HepG2 (cell line): ENCODE results near the gene CILP2. TPM values are rescaled to one million over a fixed set of nuclear protein-coding genes. Genes with fewer than 3 reads are reported as not detected.

Experiments used
- ATAC-seq: fragments of 200-7000 bp; cut with Tn5 transposase; 3 replicates; pipeline ENCODE4 v1.9.1; 2020; ENCODE audit warnings: mild to moderate bottlenecking, moderate library complexity
- BruUV-seq: library from RNA; stranded (reverse); fragments of 400-500 nt; replicated peaks from 2 replicates; lab custom pipeline; 2021; lab: Mats Ljungman, UMichigan
- CTCF ChIA-PET: fragments of 300-600 bp; formaldehyde crosslinking; extraction: SDS; loops from one replicate; lab custom pipeline; 2021; ENCODE audit warnings: low total read pairs, inconsistent platforms, low intra/inter-chr PET ratio; lab: Yijun Ruan, JAX
- POLR2A ChIA-PET: fragments of 350-600 bp; sonication (Branson Sonifier 250); formaldehyde crosslinking; loops from one replicate; lab custom pipeline; 2020; ENCODE audit warnings: antibody characterized with exemption, inconsistent platforms; lab: Yijun Ruan, JAX
- DNase-seq: peaks from one replicate; pipeline ENCODE4 v3.0.0-alpha.2; 2015; ENCODE audit warnings: low spot score
- FAIRE-seq: peaks from 3 replicates; lab custom pipeline; 2011; peaks lifted over from hg19 to GRCh38; lab: Jason Lieb, UNC
- H2AFZ ChIP-seq: one replicate; pipeline ENCODE4 v1.6.1; 2011; ENCODE audit warnings: low read length, inconsistent platforms
- H3K27ac ChIP-seq: fragments of 300-600 bp; 3 replicates; pipeline ENCODE4 v1.8.0; 2011; ENCODE audit warnings: mixed run types, mild to moderate bottlenecking, mixed read lengths, low read length, inconsistent platforms; ENCODE audit not compliant: insufficient read depth; ENCODE audit errors: extremely low read length
- H3K27me3 ChIP-seq, 2 experiments: fragments of 200-600 bp in 1 of 2; 2 replicates in 1 of 2; 3 replicates in 1 of 2; pipeline versions ENCODE4 v1.6.0 to v1.8.0; 2011; ENCODE audit warnings: low read length in 2 of 2, mild to moderate bottlenecking in 2 of 2, moderate library complexity in 2 of 2, inconsistent platforms in 1 of 2; ENCODE audit not compliant: insufficient read depth in 2 of 2, control insufficient read depth in 1 of 2
- H3K36me3 ChIP-seq, 2 experiments: fragments of 200-600 bp in 1 of 2; replicated peaks in 1 of 2; 2 replicates in 1 of 2; 3 replicates in 1 of 2; pipeline versions ENCODE4 v1.5.1 to v1.8.0; 2011; ENCODE audit warnings: low read length in 2 of 2, inconsistent platforms in 1 of 2; ENCODE audit not compliant: insufficient read depth in 2 of 2, control insufficient read depth in 1 of 2
- H3K4me1 ChIP-seq: 2 replicates; pipeline ENCODE4 v1.5.1; 2012; ENCODE audit warnings: low read length, inconsistent platforms; ENCODE audit not compliant: insufficient read depth
- H3K4me2 ChIP-seq: 2 replicates; pipeline ENCODE4 v1.6.0; 2011; ENCODE audit warnings: low read depth, low read length, inconsistent platforms
- H3K4me3 ChIP-seq, 3 experiments: fragments of 200-600 bp in 1 of 3; sonication (generic), shearing (Covaris generic) in 1 of 3; replicated peaks in 1 of 3; 2 replicates each; pipeline ENCODE4 v1.5.1; 2011 to 2016; ENCODE audit warnings: low read length in 3 of 3, inconsistent platforms in 2 of 3, low read depth in 2 of 3, mild to moderate bottlenecking in 2 of 3, control low read depth in 1 of 3, mixed read lengths in 1 of 3; ENCODE audit not compliant: insufficient read depth in 1 of 3
- H3K79me2 ChIP-seq: one replicate; pipeline ENCODE4 v1.6.1; 2011; ENCODE audit warnings: low read length, inconsistent platforms; ENCODE audit not compliant: insufficient read depth
- H3K9ac ChIP-seq: 2 replicates; pipeline ENCODE4 v1.6.0; 2011; ENCODE audit warnings: mild to moderate bottlenecking, low read depth, low read length, inconsistent platforms; ENCODE audit not compliant: insufficient read depth
- H3K9me3 ChIP-seq: 2 replicates; pipeline ENCODE4 v1.5.1; 2012; ENCODE audit warnings: mild to moderate bottlenecking, low read length
- H4K20me1 ChIP-seq: 2 replicates; pipeline ENCODE4 v1.6.0; 2011; ENCODE audit warnings: inconsistent platforms, mild to moderate bottlenecking, low read length, moderate library complexity; ENCODE audit not compliant: insufficient read depth
- BCLAF1 ChIP-seq: fragments of 450-650 bp; IDR thresholded peaks from 2 replicates; pipeline ENCODE4 v1.6.1; 2017; ENCODE audit warnings: mild to moderate bottlenecking
- NR2F1 ChIP-seq, 2 experiments: fragments of 450-650 bp in 1 of 2; formaldehyde crosslinking in 1 of 2; IDR thresholded peaks; 2 replicates each; pipeline versions ENCODE4 v1.5.0 to v1.6.1; 2016 to 2020; ENCODE audit warnings: mild to moderate bottlenecking in 1 of 2, missing compliant biosample characterization in 1 of 2, missing genetic modification reagents in 1 of 2, moderate library complexity in 1 of 2
- U2AF2 ChIP-seq: fragments of 200-400 bp; formaldehyde crosslinking; IDR thresholded peaks from 2 replicates; pipeline ENCODE4 v1.6.1; 2017; ENCODE audit warnings: low read depth, mild to moderate bottlenecking, low read length
- ZNF350 ChIP-seq: sonication (generic); formaldehyde crosslinking; IDR thresholded peaks from 2 replicates; pipeline ENCODE4 v1.4.0; 2020; ENCODE audit warnings: mild to moderate bottlenecking, low read depth, missing genetic modification reagents, borderline replicate concordance
- WGBS: methylation state at CpG from one replicate; pipeline ENCODE4 v1.1.6; 2017; ENCODE audit warnings: low lambda C conversion rate; 5-methylcytosine and 5-hydroxymethylcytosine counted together
- in situ Hi-C: cut with HindIII; loops from 2 replicates; pipeline ENCODE4 v1.10.0; 2017; ENCODE audit warnings: low pct_unique_long_range_greater_than_20kb; ENCODE audit not compliant: extremely low pct_ligation_motif_present
- intact Hi-C: fragments of 100-400 bp; cut with micrococcal nuclease; formaldehyde crosslinking; loops from one replicate; pipeline ENCODE4 v1.10.0; 2022; ENCODE audit not compliant: unreplicated experiment
- polyA plus RNA-seq, 8 experiments: library from polyadenylated mRNA; depleted of rRNA in 3 of 8; stranded (reverse) in 7 of 8; unstranded in 1 of 8; fragments of >200 nt; fragmentation: Illumina TruSeq in 4 of 8; extraction: Trizol in 4 of 8; gene quantifications; 2 replicates each; pipeline versions ENCODE4 v1.2.1 to v1.2.3, GENCODE V29; 2011 to 2016; ENCODE audit warnings: low read depth in 4 of 8, missing spikeins in 1 of 8, mixed read lengths in 1 of 8; ENCODE audit not compliant: insufficient read depth in 1 of 8
- total RNA-seq, 5 experiments: library from RNA; depleted of rRNA; stranded (reverse); fragments of >200 nt; fragmentation: Illumina TruSeq; extraction: Trizol; gene quantifications; 2 replicates each; pipeline ENCODE4 v1.2.3, GENCODE V29; 2016; ENCODE audit warnings: low read depth in 1 of 5

Gene CILP2
- total and polyA plus RNA-seq, 2 of the 13 experiments (the other 11 are each of a cell fraction or from before 2014, with no cell fraction given) = 0.09 to 0.37 TPM

GRCh38 chr19:19533841-19534240, 4.2 kb upstream of the CILP2 start:
- TSS peak; percentile 35 for BruUV-seq
- intact Hi-C loops = loop anchor here (5.0 kb wide), 2 partner anchors 108 to 423 kb away; partner anchors contain the start of gene GMIP
- POLR2A ChIA-PET = no interaction called here

More at GRCh38 chr19:19533841-19534240, 4.2 kb upstream of the CILP2 start:
- Histone ChIP-seq H3K9me3 (no peaks in the 10 kb centered on the region), H3K4me2 (no peak overlapping the region), H3K9ac (no peak overlapping the region), H3K4me1 (peaks cover 7% of the 10 kb centered on the region; the same call in 1 of the 2 replicates), H3K4me3 (no peak overlapping the region), H3K27me3 (0 out of 5 replicates have a peak, but pooled peaks cover 0 to 4% of the 10 kb centered on the region in 2 experiments), H3K27ac (no peak overlapping the region), H4K20me1 (no peaks in the 10 kb centered on the region), H2AFZ (no peak overlapping the region), H3K36me3 (no peaks in the 10 kb centered on the region; a peak in 2 of 5 replicates), H3K79me2 (no peaks in the 10 kb centered on the region)
- WGBS = 85% methylated on average over 6 of the region's 6 CpGs
- FAIRE-seq = no peak
- no peak for DNase-seq
- TF ChIP-seq NR2F1 (CRISPR knock-in tag; IDR thresholded peaks at IDR 0.05) (no peak), U2AF2 (no peak), BCLAF1 (no peak), ZNF350 (no peak)
- no peak for ATAC-seq
- in situ Hi-C loops = loop anchor here (25.0 kb wide), 1 partner anchor 428 kb away; no protein-coding TSS in a partner anchor
- CTCF ChIA-PET = interaction anchor here (2.6 kb wide), 1 partner anchor 110 kb away, joined by 23 read pairs; the partner anchor contains the start of gene GMIP
